Muscle layer of duodenum (tissue), 2 donors: ENCODE results near the gene LCE1C.

Source experiments
- H3K27ac ChIP-seq: one replicate; pipeline ENCODE4 v1.7.0; 2013; ENCODE audit warnings: mild to moderate bottlenecking, low read length
- H3K27me3 ChIP-seq: one replicate; pipeline ENCODE4 v1.7.0; 2013; ENCODE audit warnings: low read depth, mild to moderate bottlenecking, control low read depth, low read length
- H3K36me3 ChIP-seq, 2 donors: one replicate each; pipeline ENCODE4 v1.7.0; 2013; ENCODE audit warnings: low read length in 2 of 2, control low read depth in 1 of 2, mild to moderate bottlenecking in 1 of 2; ENCODE audit not compliant: insufficient read depth in 2 of 2, control insufficient read depth in 1 of 2
- H3K4me1 ChIP-seq, 2 donors: one replicate each; pipeline ENCODE4 v1.7.0; 2013; ENCODE audit warnings: low read length in 2 of 2, mild to moderate bottlenecking in 2 of 2, control low read depth in 1 of 2, moderate library complexity in 1 of 2; ENCODE audit not compliant: insufficient read depth in 2 of 2, control insufficient read depth in 1 of 2
- H3K4me3 ChIP-seq, 2 donors: one replicate each; pipeline ENCODE4 v1.7.0; 2013; ENCODE audit warnings: low read length in 2 of 2, low read depth in 1 of 2, mild to moderate bottlenecking in 1 of 2
- H3K9me3 ChIP-seq, 2 donors: one replicate each; pipeline ENCODE4 v1.7.0; 2013; ENCODE audit warnings: low read length in 2 of 2, control low read depth in 1 of 2, mild to moderate bottlenecking in 1 of 2; ENCODE audit not compliant: control insufficient read depth in 1 of 2
- donor health status: healthy.

The LCE1C gene

GRCh38 chr1:152795686-152796085 is 10.8 kb downstream of the LCE1C start:
- Histone ChIP-seq H3K4me3 (no peak overlapping the region), H3K9me3 (no peaks in the 10 kb centered on the region), H3K36me3 (no peaks in the 10 kb centered on the region)

GRCh38 chr1:152786077-152786476 is 20.4 kb downstream of the LCE1C start, which contains the start of gene LCE1E:
Gene LCE1E (plus strand): TSS chr1:152786257. CDS start chr1:152787300, 1,043 bp downstream.
- Histone ChIP-seq H3K4me1 (no peaks in the 10 kb centered on the region), H3K9me3 (no peaks in the 10 kb centered on the region), H3K27ac (no peak within 1 kb of the TSS), H3K36me3 (no peaks in the 10 kb centered on the region), H3K27me3 (no peaks in the 10 kb centered on the region), H3K4me3 (no peak within 1 kb of the TSS)

More at GRCh38 chr1:152795686-152796085, 10.8 kb downstream of the LCE1C start:
- Histone ChIP-seq H3K27me3 (no peaks in the 10 kb centered on the region), H3K27ac (no peak overlapping the region), H3K4me1 (no peaks in the 10 kb centered on the region)

- Histone ChIP-seq H3K4me1 (no peaks in the 10 kb centered on the region), H3K27me3 (no peaks in the 10 kb centered on the region), H3K36me3 (no peaks in the 10 kb centered on the region), H3K4me3 (no peak overlapping the region), H3K9me3 (no peaks in the 10 kb centered on the region), H3K27ac (no peak overlapping the region)
Observed at GRCh38 chr1:152783095-152783494, 23.4 kb downstream of the LCE1C start.

- Histone ChIP-seq H3K36me3 (no peaks in the 10 kb centered on the region), H3K9me3 (peaks cover 0 to 3% of the 10 kb centered on the region in 2 donors), H3K4me1 (no peaks in the 10 kb centered on the region), H3K4me3 (no peak overlapping the region), H3K27me3 (no peaks in the 10 kb centered on the region), H3K27ac (no peak overlapping the region)
Observed at GRCh38 chr1:152777510-152778137, 28.8 kb downstream of the LCE1C start.

GRCh38 chr1:152776361-152776760 is 30.1 kb downstream of the LCE1C start:
- Histone ChIP-seq H3K9me3 (peaks cover 0 to 3% of the 10 kb centered on the region in 2 donors), H3K4me3 (no peak overlapping the region), H3K36me3 (no peaks in the 10 kb centered on the region), H3K4me1 (no peaks in the 10 kb centered on the region), H3K27me3 (no peaks in the 10 kb centered on the region), H3K27ac (no peak overlapping the region)

GRCh38 chr1:152774875-152775274 is 31.6 kb downstream of the LCE1C start, which contains the start of gene LCE1F:
Gene LCE1F (plus strand): TSS chr1:152775140. CDS start chr1:152776372, 1,232 bp downstream.
- Histone ChIP-seq H3K9me3 (peaks cover 0 to 3% of the 10 kb centered on the region in 2 donors), H3K27ac (no peak within 1 kb of the TSS), H3K27me3 (no peaks in the 10 kb centered on the region), H3K4me3 (no peak within 1 kb of the TSS), H3K4me1 (no peaks in the 10 kb centered on the region), H3K36me3 (no peaks in the 10 kb centered on the region)

GRCh38 chr1:152770411-152770810 is 36.0 kb downstream of the LCE1C start:
- Histone ChIP-seq H3K27ac (no peak overlapping the region), H3K4me1 (no peaks in the 10 kb centered on the region), H3K36me3 (no peaks in the 10 kb centered on the region), H3K27me3 (no peaks in the 10 kb centered on the region), H3K4me3 (no peak overlapping the region), H3K9me3 (no peaks in the 10 kb centered on the region)

- H3K9me3 ChIP-seq = no peaks in the 10 kb centered on the region
- H3K27me3 ChIP-seq = no peaks in the 10 kb centered on the region
- no peak overlapping the region for H3K27ac ChIP-seq
- no peaks in the 10 kb centered on the region for H3K4me1 ChIP-seq
- no peak overlapping the region for H3K4me3 ChIP-seq
- H3K36me3 ChIP-seq = no peaks in the 10 kb centered on the region
Observed at GRCh38 chr1:152768847-152769533, 37.5 kb downstream of the LCE1C start.

GRCh38 chr1:152761609-152762213 is 44.7 kb downstream of the LCE1C start:
- H3K4me3 ChIP-seq = no peak overlapping the region
- H3K9me3 ChIP-seq = no peaks in the 10 kb centered on the region
- H3K36me3 ChIP-seq = no peaks in the 10 kb centered on the region
- H3K27ac ChIP-seq = no peak overlapping the region
- H3K4me1 ChIP-seq = no peaks in the 10 kb centered on the region
- no peaks in the 10 kb centered on the region for H3K27me3 ChIP-seq

- Histone ChIP-seq H3K4me3 (no peak overlapping the region), H3K27ac (no peak overlapping the region), H3K9me3 (no peaks in the 10 kb centered on the region), H3K36me3 (no peaks in the 10 kb centered on the region), H3K4me1 (no peaks in the 10 kb centered on the region), H3K27me3 (no peaks in the 10 kb centered on the region)
Observed at GRCh38 chr1:152760551-152761190, 45.8 kb downstream of the LCE1C start.

GRCh38 chr1:152759453-152760173 is 46.8 kb downstream of the LCE1C start:
- H3K4me3 ChIP-seq = no peak overlapping the region
- H3K9me3 ChIP-seq = no peaks in the 10 kb centered on the region
- no peaks in the 10 kb centered on the region for H3K36me3 ChIP-seq
- no peak overlapping the region for H3K27ac ChIP-seq
- H3K27me3 ChIP-seq = no peaks in the 10 kb centered on the region
- no peaks in the 10 kb centered on the region for H3K4me1 ChIP-seq
